CD8-positive, alpha-beta memory T cell (primary cell): ENCODE measurements around the gene H2BW2. TPM values are rescaled to one million over a fixed set of nuclear protein-coding genes. Genes with fewer than 3 reads are reported as not detected.
A peak's percentile ranks its signal among the peaks of the same experiment; 100 is the strongest.
"Not testable (repeated sequence)": the region's sequence is repeated elsewhere in the genome, so short reads cannot be mapped to it uniquely, and the experiment has no call there.

Experiments used
- CTCF ChIA-PET: fragments of 350-600 bp; sonication (Branson Sonifier 250); formaldehyde crosslinking; loops from one replicate; lab custom pipeline; 2021; ENCODE audit warnings: antibody characterized with exemption; lab: Charles Lee
- POLR2A ChIA-PET: fragments of 350-600 bp; sonication (Branson Sonifier 250); formaldehyde crosslinking; loops from one replicate; lab custom pipeline; 2021; ENCODE audit warnings: antibody characterized with exemption; lab: Charles Lee
- DNase-seq, 5 donors: peaks; one replicate each; pipeline versions ENCODE4 v3.0.0 to v3.0.0-alpha.2; 2020 to 2022; ENCODE audit warnings: mixed read lengths in 1 of 5
- H3K27ac ChIP-seq: one replicate; pipeline ENCODE4 v1.7.0; 2013; ENCODE audit warnings: low read depth, mild to moderate bottlenecking, low read length, moderate library complexity
- H3K27me3 ChIP-seq: 2 replicates; pipeline ENCODE4 v1.7.0; 2013; ENCODE audit warnings: low read length, mild to moderate bottlenecking; ENCODE audit not compliant: insufficient read depth, poor library complexity, severe bottlenecking
- H3K36me3 ChIP-seq: 2 replicates; pipeline ENCODE4 v1.7.0; 2013; ENCODE audit warnings: mild to moderate bottlenecking, low read length, moderate library complexity; ENCODE audit not compliant: insufficient read depth
- H3K4me1 ChIP-seq: 2 replicates; pipeline ENCODE4 v1.7.0; 2013; ENCODE audit warnings: mild to moderate bottlenecking, low read length, moderate library complexity; ENCODE audit not compliant: insufficient read depth
- H3K4me3 ChIP-seq: 2 replicates; pipeline ENCODE4 v1.7.0; 2013; ENCODE audit warnings: mild to moderate bottlenecking, low read length
- H3K9me3 ChIP-seq: 2 replicates; pipeline ENCODE4 v1.7.0; 2013; ENCODE audit warnings: mild to moderate bottlenecking, low read length
- H3K27ac Mint-ChIP-seq, 8 donors: one replicate each; pipeline ENCODE4 v1.8.0; 2020 to 2021; ENCODE audit warnings: mixed read lengths in 8 of 8, mild to moderate bottlenecking in 6 of 8, inconsistent platforms in 3 of 8, moderate library complexity in 3 of 8
- H3K27me3 Mint-ChIP-seq, 2 donors: one replicate each; pipeline ENCODE4 v1.8.0; 2020 to 2021; ENCODE audit warnings: mixed read lengths in 2 of 2, mild to moderate bottlenecking in 1 of 2, moderate library complexity in 1 of 2
- H3K36me3 Mint-ChIP-seq, 3 donors: one replicate each; pipeline ENCODE4 v1.8.0; 2020 to 2021; ENCODE audit warnings: mixed read lengths in 3 of 3, inconsistent platforms in 1 of 3, mild to moderate bottlenecking in 1 of 3
- H3K4me1 Mint-ChIP-seq, 3 donors: one replicate each; pipeline ENCODE4 v1.8.0; 2020 to 2021; ENCODE audit warnings: mixed read lengths in 3 of 3, inconsistent platforms in 1 of 3, mild to moderate bottlenecking in 1 of 3
- H3K4me3 Mint-ChIP-seq, 7 donors: one replicate each; pipeline ENCODE4 v1.8.0; 2020 to 2021; ENCODE audit warnings: mixed read lengths in 7 of 7, mild to moderate bottlenecking in 6 of 7, moderate library complexity in 4 of 7, inconsistent platforms in 2 of 7
- H3K9me3 Mint-ChIP-seq, 5 donors: one replicate each; pipeline ENCODE4 v1.8.0; 2020 to 2022; ENCODE audit warnings: mixed read lengths in 5 of 5, mild to moderate bottlenecking in 3 of 5, moderate library complexity in 2 of 5, inconsistent platforms in 1 of 5
- polyA plus RNA-seq: library from polyadenylated mRNA; unstranded; fragments of 300-500 nt; fragmentation: Illumina TruSeq; gene quantifications from one replicate; pipeline ENCODE4 v1.2.3, GENCODE V29; 2021
- total RNA-seq, 2 experiments: library from RNA; stranded (reverse); gene quantifications; one replicate each; pipeline ENCODE4 v1.2.3, GENCODE V29; 2021

The H2BW2 gene
- not detected for total RNA-seq
- polyA plus RNA-seq: not detected

- no peak within 1 kb of the TSS for H3K4me3 Mint-ChIP-seq
- H3K27me3 Mint-ChIP-seq: peaks cover 21 to 50% of the 10 kb centered on the region in 2 donors
- H3K27ac ChIP-seq: no peak within 1 kb of the TSS
- no peak for DNase-seq
- ChIA-PET CTCF (no interaction called here), POLR2A (no interaction called here)
- no peaks in the 10 kb centered on the region for H3K4me1 ChIP-seq
- H3K9me3 ChIP-seq: no peaks in the 10 kb centered on the region
- H3K27me3 ChIP-seq: no peaks in the 10 kb centered on the region
- H3K27ac Mint-ChIP-seq: no peak within 1 kb of the TSS
- no peaks in the 10 kb centered on the region for H3K36me3 Mint-ChIP-seq
- H3K9me3 Mint-ChIP-seq: no peaks in the 10 kb centered on the region
- no peaks in the 10 kb centered on the region for H3K36me3 ChIP-seq
- H3K4me3 ChIP-seq: no peak within 1 kb of the TSS
- H3K4me1 Mint-ChIP-seq: no peaks in the 10 kb centered on the region
Observed at GRCh38 chrX:104039689-104040505, at the start of gene H2BW2. Gene H2BW2, plus strand, starts transcription at chrX:104039956. Its CDS starts 39 bp downstream, at chrX:104039995.

GRCh38 chrX:103999234-103999633, 40.5 kb upstream of the H2BW2 start:
- no peak for DNase-seq
- Mint-ChIP-seq H3K36me3 (no peaks in the 10 kb centered on the region), H3K27me3 (peaks cover 2% of the 10 kb centered on the region in 2 donors), H3K4me3 (no peak overlapping the region), H3K4me1 (no peaks in the 10 kb centered on the region), H3K27ac (no peak overlapping the region), H3K9me3 (peaks cover 0 to 1% (median 0%) of the 10 kb centered on the region in 5 donors)
- CTCF ChIA-PET: no interaction called here
- no peak overlapping the region for H3K4me3 ChIP-seq
- no peak overlapping the region for H3K27ac ChIP-seq
- POLR2A ChIA-PET: no interaction called here
- H3K9me3 ChIP-seq: no peaks in the 10 kb centered on the region
- no peaks in the 10 kb centered on the region for H3K36me3 ChIP-seq
- no peaks in the 10 kb centered on the region for H3K27me3 ChIP-seq
- H3K4me1 ChIP-seq: no peaks in the 10 kb centered on the region

GRCh38 chrX:104008831-104009230, 30.9 kb upstream of the H2BW2 start:
- Histone ChIP-seq H3K4me1 (no peaks in the 10 kb centered on the region), H3K27ac (no peak overlapping the region), H3K4me3 (no peak overlapping the region), H3K27me3 (no peaks in the 10 kb centered on the region), H3K36me3 (no peaks in the 10 kb centered on the region), H3K9me3 (no peaks in the 10 kb centered on the region)
- Mint-ChIP-seq H3K4me1 (no peaks in the 10 kb centered on the region), H3K27ac (no peak overlapping the region), H3K27me3 (peaks cover 5% of the 10 kb centered on the region in 2 donors), H3K9me3 (no peaks in the 10 kb centered on the region), H3K36me3 (no peaks in the 10 kb centered on the region), H3K4me3 (no peak overlapping the region)
- CTCF ChIA-PET: no interaction called here
- no peak for DNase-seq
- POLR2A ChIA-PET: no interaction called here

- Mint-ChIP-seq H3K36me3 (no peaks in the 10 kb centered on the region), H3K4me3 (no peak overlapping the region), H3K9me3 (no peaks in the 10 kb centered on the region), H3K27ac (no peak overlapping the region), H3K27me3 (peaks cover 5 to 7% of the 10 kb centered on the region in 2 donors), H3K4me1 (no peaks in the 10 kb centered on the region)
- Histone ChIP-seq H3K27me3 (no peaks in the 10 kb centered on the region), H3K27ac (no peak overlapping the region), H3K4me3 (no peak overlapping the region), H3K4me1 (no peaks in the 10 kb centered on the region), H3K36me3 (no peaks in the 10 kb centered on the region), H3K9me3 (no peaks in the 10 kb centered on the region)
- ChIA-PET POLR2A (no interaction called here), CTCF (no interaction called here)
- DNase-seq: no peak
Observed at GRCh38 chrX:104013158-104013557, 26.6 kb upstream of the H2BW2 start.

GRCh38 chrX:104013606-104014005, 26.1 kb upstream of the H2BW2 start, which contains the start of gene H2BW1:
Gene H2BW1, minus strand, starts transcription at chrX:104013708. Its CDS starts 132 bp downstream, at chrX:104013576.
- Mint-ChIP-seq H3K4me3 (no peak within 1 kb of the TSS), H3K27me3 (peaks cover 4 to 8% of the 10 kb centered on the region in 2 donors), H3K4me1 (no peaks in the 10 kb centered on the region), H3K9me3 (no peaks in the 10 kb centered on the region), H3K36me3 (no peaks in the 10 kb centered on the region), H3K27ac (no peak within 1 kb of the TSS)
- H3K27ac ChIP-seq: no peak within 1 kb of the TSS
- ChIA-PET CTCF (no interaction called here), POLR2A (no interaction called here)
- H3K27me3 ChIP-seq: no peaks in the 10 kb centered on the region
- no peak for DNase-seq
- H3K4me3 ChIP-seq: no peak within 1 kb of the TSS
- no peaks in the 10 kb centered on the region for H3K36me3 ChIP-seq
- H3K4me1 ChIP-seq: no peaks in the 10 kb centered on the region
- H3K9me3 ChIP-seq: no peaks in the 10 kb centered on the region

DNA sequence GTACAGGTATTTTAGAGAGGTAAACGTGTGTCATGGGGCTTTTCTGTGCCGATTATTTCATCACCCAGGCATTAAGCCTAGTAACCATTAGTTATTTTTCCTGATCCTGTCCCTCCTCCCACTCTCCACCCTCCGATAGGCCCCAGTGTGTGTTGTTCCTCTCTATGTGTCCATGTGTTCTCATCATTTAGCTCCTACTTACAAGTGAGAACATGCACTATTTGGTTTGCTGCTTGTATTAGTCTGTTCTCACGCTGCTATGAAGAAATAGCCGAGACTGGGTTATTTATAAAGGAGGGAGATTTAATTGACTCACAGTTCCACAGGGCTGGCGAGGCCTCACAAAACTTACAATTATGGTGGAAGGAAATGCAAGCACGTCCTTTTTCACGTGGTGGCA, 24.2 kb upstream of the H2BW2 start:
- H3K27ac ChIP-seq, H3K9me3 ChIP-seq, H3K9me3 Mint-ChIP-seq, H3K36me3 ChIP-seq, DNase-seq, H3K27me3 ChIP-seq, H3K4me1 ChIP-seq, H3K4me1 Mint-ChIP-seq, H3K36me3 Mint-ChIP-seq, H3K27ac Mint-ChIP-seq, POLR2A ChIA-PET, H3K27me3 Mint-ChIP-seq, H3K4me3 ChIP-seq, H3K4me3 Mint-ChIP-seq, CTCF ChIA-PET: not testable (repeated sequence)

DNA sequence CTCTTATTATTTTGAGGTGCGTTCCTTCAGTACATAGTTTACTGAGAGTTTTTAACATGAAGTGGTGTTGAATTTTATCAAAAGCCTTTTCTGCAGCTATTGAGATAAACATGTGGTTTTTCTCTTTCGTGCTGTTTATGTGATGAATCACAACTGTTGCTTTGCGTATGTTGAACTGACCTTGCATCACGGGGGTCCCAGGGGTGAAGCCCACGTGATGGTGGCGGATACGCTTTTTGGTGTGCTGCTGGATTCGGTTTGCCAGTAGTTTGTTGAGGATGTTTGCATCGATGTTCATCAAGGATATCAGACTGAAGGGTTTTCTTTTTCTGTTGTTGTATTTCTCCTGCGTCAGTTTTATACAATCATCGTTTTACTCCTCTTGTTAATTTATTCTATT, 21.6 kb upstream of the H2BW2 start:
- Histone ChIP-seq H3K36me3 (no peaks in the 10 kb centered on the region), H3K27me3 (no peaks in the 10 kb centered on the region), H3K4me1 (no peaks in the 10 kb centered on the region), H3K4me3 (no peak overlapping the region), H3K9me3 (no peaks in the 10 kb centered on the region), H3K27ac (no peak overlapping the region)
- peaks cover 0 to under 1% (median 0%) of the 10 kb centered on the region in 5 donors for H3K9me3 Mint-ChIP-seq
- no peaks in the 10 kb centered on the region for H3K36me3 Mint-ChIP-seq
- H3K27me3 Mint-ChIP-seq: peaks cover 7 to 17% of the 10 kb centered on the region in 2 donors
- peak overlapping the region in 1 of 8 donors; percentile 19 for H3K27ac Mint-ChIP-seq
- CTCF ChIA-PET: no interaction called here
- no peak overlapping the region for H3K4me3 Mint-ChIP-seq
- no peaks in the 10 kb centered on the region for H3K4me1 Mint-ChIP-seq
- POLR2A ChIA-PET: no interaction called here
- DNase-seq: no peak

- H3K9me3 Mint-ChIP-seq: no peaks in the 10 kb centered on the region
Observed at GRCh38 chrX:104041003-104041402, 1.2 kb downstream of the H2BW2 start.

More at GRCh38 chrX:104041003-104041402, 1.2 kb downstream of the H2BW2 start:
- H3K27me3 ChIP-seq: no peaks in the 10 kb centered on the region
- H3K36me3 Mint-ChIP-seq: no peaks in the 10 kb centered on the region
- ChIA-PET POLR2A (no interaction called here), CTCF (no interaction called here)
- H3K36me3 ChIP-seq: no peaks in the 10 kb centered on the region
- no peaks in the 10 kb centered on the region for H3K4me1 ChIP-seq
- H3K27me3 Mint-ChIP-seq: peaks cover 18 to 51% of the 10 kb centered on the region in 2 donors
- H3K4me1 Mint-ChIP-seq: no peaks in the 10 kb centered on the region
- no peak for DNase-seq
- H3K4me3 ChIP-seq: no peak overlapping the region
- no peak overlapping the region for H3K4me3 Mint-ChIP-seq
- no peaks in the 10 kb centered on the region for H3K9me3 ChIP-seq
- H3K27ac Mint-ChIP-seq: no peak overlapping the region
- H3K27ac ChIP-seq: no peak overlapping the region
